H9 (cell line): ENCODE measurements around the gene NFKBIZ. TPM values are rescaled to one million over a fixed set of nuclear protein-coding genes. Genes with fewer than 3 reads are reported as not detected.

Experiments used
- DNase-seq: peaks from one replicate; pipeline ENCODE4 v3.0.0-alpha.2; 2017
- H2AFZ ChIP-seq: one replicate; pipeline ENCODE4 v1.6.1; 2013; ENCODE audit warnings: mild to moderate bottlenecking, low read length, control low read depth, moderate library complexity
- H2AK5ac ChIP-seq: 2 replicates; pipeline ENCODE4 v1.6.1; 2013; ENCODE audit warnings: low read length, control low read depth, mixed read lengths; ENCODE audit not compliant: insufficient read length
- H2BK120ac ChIP-seq: one replicate; pipeline ENCODE4 v1.6.1; 2013; ENCODE audit warnings: low read depth, mild to moderate bottlenecking, low read length, control low read depth, inconsistent platforms; ENCODE audit not compliant: poor library complexity, severe bottlenecking
- H2BK12ac ChIP-seq: 2 replicates; pipeline ENCODE4 v1.6.1; 2013; ENCODE audit warnings: low read length, control low read depth, mixed read lengths, low read depth; ENCODE audit not compliant: insufficient read length
- H2BK15ac ChIP-seq: 2 replicates; pipeline ENCODE4 v1.6.1; 2013; ENCODE audit warnings: low read depth, low read length, control low read depth
- H2BK20ac ChIP-seq: one replicate; pipeline ENCODE4 v1.6.1; 2013; ENCODE audit warnings: low read depth, mild to moderate bottlenecking, low read length, control low read depth, inconsistent platforms; ENCODE audit not compliant: poor library complexity, severe bottlenecking
- H2BK5ac ChIP-seq: 2 replicates; pipeline ENCODE4 v1.6.1; 2013; ENCODE audit warnings: low read length, control low read depth, mixed read lengths; ENCODE audit not compliant: insufficient read length
- H3K14ac ChIP-seq: 2 replicates; pipeline ENCODE4 v1.6.1; 2013; ENCODE audit warnings: low read length, control low read depth; ENCODE audit not compliant: insufficient read depth
- H3K18ac ChIP-seq: 2 replicates; pipeline ENCODE4 v1.6.1; 2013; ENCODE audit warnings: low read depth, mild to moderate bottlenecking, mixed read lengths, low read length, control low read depth; ENCODE audit not compliant: insufficient read length
- H3K23ac ChIP-seq: 2 replicates; pipeline ENCODE4 v1.6.1; 2013; ENCODE audit warnings: low read length, control low read depth, mixed read lengths, low read depth; ENCODE audit not compliant: insufficient read length
- H3K23me2 ChIP-seq: 2 replicates; pipeline ENCODE4 v1.6.1; 2013; ENCODE audit warnings: low read depth, mild to moderate bottlenecking, mixed read lengths, low read length, control low read depth; ENCODE audit not compliant: insufficient read length, poor library complexity, severe bottlenecking
- H3K27ac ChIP-seq: 2 replicates; pipeline ENCODE4 v1.5.1; 2013; ENCODE audit warnings: low read length, control low read depth, mixed read lengths, low read depth; ENCODE audit not compliant: insufficient read length
- H3K27me3 ChIP-seq: 2 replicates; pipeline ENCODE4 v1.6.1; 2013; ENCODE audit warnings: low read length, control low read depth, inconsistent platforms; ENCODE audit not compliant: insufficient read depth
- H3K4ac ChIP-seq: 2 replicates; pipeline ENCODE4 v1.6.1; 2013; ENCODE audit warnings: low read depth, mild to moderate bottlenecking, control low read depth, inconsistent platforms, low read length, moderate library complexity
- H3K4me1 ChIP-seq: 2 replicates; pipeline ENCODE4 v1.6.1; 2013; ENCODE audit warnings: low read length, control low read depth, inconsistent platforms; ENCODE audit not compliant: insufficient read depth
- H3K4me2 ChIP-seq: 2 replicates; pipeline ENCODE4 v1.6.1; 2013; ENCODE audit warnings: low read length, control low read depth, mixed read lengths; ENCODE audit not compliant: insufficient read length, insufficient read depth
- H3K56ac ChIP-seq: 2 replicates; pipeline ENCODE4 v1.6.1; 2013; ENCODE audit warnings: low read depth, mild to moderate bottlenecking, mixed read lengths, low read length, control low read depth; ENCODE audit not compliant: insufficient read length
- H3K79me1 ChIP-seq: 2 replicates; pipeline ENCODE4 v1.6.1; 2013; ENCODE audit warnings: low read depth, mild to moderate bottlenecking, moderate library complexity, low read length, control low read depth, inconsistent platforms; ENCODE audit not compliant: insufficient read depth, poor library complexity, severe bottlenecking
- H3K79me2 ChIP-seq: 2 replicates; pipeline ENCODE4 v1.6.1; 2013; ENCODE audit warnings: low read length, control low read depth, inconsistent platforms; ENCODE audit not compliant: insufficient read depth
- H3K9ac ChIP-seq: 2 replicates; pipeline ENCODE4 v1.6.1; 2013; ENCODE audit warnings: low read length, control low read depth, mixed read lengths; ENCODE audit not compliant: insufficient read length; ENCODE audit errors: extremely low read depth
- H3K9me3 ChIP-seq: one replicate; pipeline ENCODE4 v1.6.1; 2013; ENCODE audit warnings: low read depth, low read length, inconsistent platforms; ENCODE audit not compliant: control insufficient read depth
- H3T11ph ChIP-seq: one replicate; pipeline ENCODE4 v1.6.1; 2013; ENCODE audit warnings: mild to moderate bottlenecking, low read length, control low read depth, inconsistent platforms
- H4K20me1 ChIP-seq: one replicate; pipeline ENCODE4 v1.6.1; 2013; ENCODE audit not compliant: control insufficient read depth, insufficient read length, insufficient read depth
- H4K5ac ChIP-seq: 2 replicates; pipeline ENCODE4 v1.6.1; 2013; ENCODE audit warnings: low read depth, mild to moderate bottlenecking, mixed read lengths, low read length, control low read depth; ENCODE audit not compliant: insufficient read length
- H4K8ac ChIP-seq: replicated peaks from 2 replicates; pipeline ENCODE4 v1.6.1; 2013; ENCODE audit warnings: low read length, control low read depth, mixed read lengths, low read depth; ENCODE audit not compliant: insufficient read length
- H4K91ac ChIP-seq: 2 replicates; pipeline ENCODE4 v1.6.1; 2013; ENCODE audit warnings: low read depth, mild to moderate bottlenecking, moderate library complexity, mixed read lengths, low read length, control low read depth; ENCODE audit not compliant: insufficient read length
- H3K27ac Mint-ChIP-seq, 3 experiments: 2 replicates in 2 of 3; 3 replicates in 1 of 3; pipeline ENCODE4 v1.8.0; 2020 to 2021; ENCODE audit warnings: mixed read lengths in 3 of 3, mild to moderate bottlenecking in 1 of 3, moderate library complexity in 1 of 3
- H3K27me3 Mint-ChIP-seq: 2 replicates; pipeline ENCODE4 v1.8.0; 2021; ENCODE audit warnings: low read depth, mild to moderate bottlenecking, moderate library complexity, mixed read lengths
- H3K36me3 Mint-ChIP-seq, 3 experiments: 2 replicates in 2 of 3; 3 replicates in 1 of 3; pipeline ENCODE4 v1.8.0; 2020 to 2021; ENCODE audit warnings: low read depth in 3 of 3, mixed read lengths in 3 of 3; ENCODE audit not compliant: insufficient read depth in 1 of 3
- H3K4me1 Mint-ChIP-seq, 2 experiments: 2 replicates each; pipeline ENCODE4 v1.8.0; 2020; ENCODE audit warnings: mixed read lengths in 2 of 2
- H3K4me3 Mint-ChIP-seq, 2 experiments: 2 replicates in 1 of 2; 3 replicates in 1 of 2; pipeline ENCODE4 v1.8.0; 2020 to 2021; ENCODE audit warnings: mild to moderate bottlenecking in 2 of 2, mixed read lengths in 2 of 2, moderate library complexity in 1 of 2
- H3K9me3 Mint-ChIP-seq, 2 experiments: 2 replicates in 1 of 2; 3 replicates in 1 of 2; pipeline ENCODE4 v1.8.0; 2020; ENCODE audit warnings: mild to moderate bottlenecking in 2 of 2, mixed read lengths in 2 of 2, moderate library complexity in 1 of 2
- WGBS: extraction: QIAGEN DNeasy Blood & Tissue Kit; methylation state at CpG from one replicate; pipeline ENCODE4 v1.1.7; 2013; ENCODE audit warnings: missing lambda C conversion rate, low lambda C conversion rate, mixed read lengths; ENCODE audit not compliant: insufficient read length; ENCODE audit errors: extremely low coverage; 5-methylcytosine and 5-hydroxymethylcytosine counted together
- total RNA-seq: library from RNA; stranded (reverse); gene quantifications from 2 replicates; pipeline ENCODE4 v1.2.1, GENCODE V29; 2021
- TF ChIP-seq, protein P1 (sequence below): fragments of 200-600 bp; sonication (generic); conservative IDR thresholded peaks from 3 replicates; pipeline ENCODE4 v1.8.0; 2021; ENCODE audit warnings: antibody characterized with exemption, mild to moderate bottlenecking

The NFKBIZ gene
- total RNA-seq, 1 experiment from 2014 or later, result 11.1 TPM

DNA sequence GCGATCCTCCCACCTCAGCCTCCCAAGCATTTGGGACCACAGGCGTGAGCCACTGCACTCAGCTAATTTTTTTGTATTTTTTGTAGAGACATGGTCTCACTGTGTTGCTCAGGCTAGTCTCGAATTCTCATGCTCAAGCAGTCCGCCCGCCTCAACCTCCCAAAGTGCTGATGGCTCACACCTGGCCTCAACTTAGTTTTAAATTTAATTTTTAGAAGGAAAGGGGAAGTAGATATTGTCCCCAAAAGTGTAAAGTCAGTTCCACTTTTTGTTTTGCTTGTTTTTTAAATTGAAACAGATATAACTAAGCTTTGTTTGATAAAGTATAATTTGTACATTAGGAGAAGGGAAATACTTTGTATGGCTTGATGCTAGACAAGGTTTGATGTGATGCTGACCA is 31.3 kb upstream of the NFKBIZ start:
- Histone ChIP-seq H3K4me2 (no peak overlapping the region), H3K27ac (no peak overlapping the region), H3K4ac (no peak overlapping the region), H2BK120ac (no peak overlapping the region), H2BK12ac (no peak overlapping the region), H2BK5ac (no peak overlapping the region), H2BK15ac (no peak overlapping the region), H3K18ac (no peak overlapping the region), H2BK20ac (no peak overlapping the region), H3K23ac (no peak overlapping the region), H3K27me3 (no peaks in the 10 kb centered on the region), H3K23me2 (no peaks in the 10 kb centered on the region), H3K9me3 (no peaks in the 10 kb centered on the region), H3K56ac (no peak overlapping the region), H3K4me1 (no peaks in the 10 kb centered on the region), H2AK5ac (no peak overlapping the region), H4K5ac (no peak overlapping the region), H3K79me2 (no peaks in the 10 kb centered on the region), H3K79me1 (no peaks in the 10 kb centered on the region), H4K8ac (no peak overlapping the region), H2AFZ (no peak overlapping the region), H3K9ac (no peak overlapping the region), H3K14ac (no peak overlapping the region), H3T11ph (no peak overlapping the region), H4K91ac (no peak overlapping the region), H4K20me1 (no peaks in the 10 kb centered on the region)
- H3K27ac Mint-ChIP-seq, result no peak overlapping the region; a peak in 1 of 7 replicates
- H3K9me3 Mint-ChIP-seq, result no peaks in the 10 kb centered on the region
- no peak for DNase-seq
- H3K4me1 Mint-ChIP-seq, result peaks cover 0 to 3% of the 10 kb centered on the region in 2 experiments; a peak in 1 of 4 replicates
- H3K4me3 Mint-ChIP-seq, result no peak overlapping the region
- no peaks in the 10 kb centered on the region for H3K27me3 Mint-ChIP-seq
- H3K36me3 Mint-ChIP-seq, result peaks cover 4 to 17% (median 8%) of the 10 kb centered on the region in 3 experiments; a peak in 6 of 7 replicates
- no CpG with 5 or more reads among the region's 5 CpGs for WGBS
- TF ChIP-seq, protein P1, sequence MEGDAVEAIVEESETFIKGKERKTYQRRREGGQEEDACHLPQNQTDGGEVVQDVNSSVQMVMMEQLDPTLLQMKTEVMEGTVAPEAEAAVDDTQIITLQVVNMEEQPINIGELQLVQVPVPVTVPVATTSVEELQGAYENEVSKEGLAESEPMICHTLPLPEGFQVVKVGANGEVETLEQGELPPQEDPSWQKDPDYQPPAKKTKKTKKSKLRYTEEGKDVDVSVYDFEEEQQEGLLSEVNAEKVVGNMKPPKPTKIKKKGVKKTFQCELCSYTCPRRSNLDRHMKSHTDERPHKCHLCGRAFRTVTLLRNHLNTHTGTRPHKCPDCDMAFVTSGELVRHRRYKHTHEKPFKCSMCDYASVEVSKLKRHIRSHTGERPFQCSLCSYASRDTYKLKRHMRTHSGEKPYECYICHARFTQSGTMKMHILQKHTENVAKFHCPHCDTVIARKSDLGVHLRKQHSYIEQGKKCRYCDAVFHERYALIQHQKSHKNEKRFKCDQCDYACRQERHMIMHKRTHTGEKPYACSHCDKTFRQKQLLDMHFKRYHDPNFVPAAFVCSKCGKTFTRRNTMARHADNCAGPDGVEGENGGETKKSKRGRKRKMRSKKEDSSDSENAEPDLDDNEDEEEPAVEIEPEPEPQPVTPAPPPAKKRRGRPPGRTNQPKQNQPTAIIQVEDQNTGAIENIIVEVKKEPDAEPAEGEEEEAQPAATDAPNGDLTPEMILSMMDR, result no peak
